ENCODE results near the gene MROH7. TPM values are rescaled to one million over a fixed set of nuclear protein-coding genes. Genes with fewer than 3 reads are reported as not detected.
"Not testable (repeated sequence)": the region's sequence is repeated elsewhere in the genome, so short reads cannot be mapped to it uniquely, and the experiment has no call there.

The MROH7 gene
- total and polyA plus RNA-seq, 9 of the 15 experiments (the other 6 are each of a cell fraction or from before 2014, with no cell fraction given), result not detected

GRCh38 chr1:54636461-54637446 lies 4.8 kb upstream of the MROH7 start:
- H3K9ac ChIP-seq (ENCODE audit: insufficient read depth in 1 of 2, low read depth in 2 of 2, low read length in 2 of 2); intact Hi-C loops (cut with micrococcal nuclease); CTCF ChIA-PET (ENCODE audit: low intra/inter-chr PET ratio); H4K20me1 ChIP-seq (replicated peaks; ENCODE audit: control insufficient read depth, insufficient read depth, low read length); BruUV-seq (replicated peaks); H3K9me1 ChIP-seq (ENCODE audit: control insufficient read depth, insufficient read depth, low read length); H3K79me2 ChIP-seq (ENCODE audit: control insufficient read depth, insufficient read depth, low read length); H3K36me3 ChIP-seq (ENCODE audit: control insufficient read depth, insufficient read depth, low read length); H3K9me3 ChIP-seq (replicated peaks; ENCODE audit: control insufficient read depth, insufficient read depth, low read depth, low read length); in situ Hi-C loops (cut with MboI); H3K4me3 ChIP-seq; H3K27me3 ChIP-seq (ENCODE audit: control insufficient read depth in 2 of 2, insufficient read depth in 2 of 2, low read length in 2 of 2); POLR2A ChIA-PET; H3K4me2 ChIP-seq (ENCODE audit: insufficient read depth, low read length): not testable (repeated sequence)
- Histone ChIP-seq H3K27ac (ENCODE audit: extremely low read depth, low read depth, low read length) (peak overlapping the region; percentile 51; the same call in 1 of the 3 replicates), H3K4me1 (replicated peaks in 1 of 2; ENCODE audit: control insufficient read depth in 2 of 2, insufficient read depth in 2 of 2, low read length in 2 of 2) (peaks cover 5 to 15% of the 10 kb centered on the region in 2 experiments), H2AFZ (ENCODE audit: low read depth, low read length) (peak overlapping the region; percentile 73)
- peak; percentile 62 for ATAC-seq
- peak; percentile 48 for FAIRE-seq
- WGBS (ENCODE audit: insufficient coverage, low coverage, missing lambda C conversion rate), result 7% methylated on average over 11 of the region's 14 CpGs
- DNase-seq (ENCODE audit: extremely low read depth in 1 of 4, low spot score in 3 of 4), result peak in 2 of 4 experiments; percentile 1 to 45
- TF ChIP-seq MTA3 (IDR thresholded peaks at IDR 0.05; ENCODE audit: borderline replicate concordance), result peak; percentile 50; the same call in 1 of the 2 replicates
- peak; percentile 31; the same call in 1 of the 2 replicates for TF ChIP-seq ZBTB33 (CRISPR knock-in tag; IDR thresholded peaks at IDR 0.05)
- peak; percentile 58 for TF ChIP-seq TAL1 (IDR thresholded peaks at IDR 0.05)
- TF ChIP-seq ZNF175 (CRISPR knock-in tag; IDR thresholded peaks at IDR 0.05; ENCODE audit: low read depth), result 0 out of 2 replicates have a peak, but pooled peaks have one; percentile 44
- TF ChIP-seq MAX (CRISPR knock-in tag; IDR thresholded peaks at IDR 0.05), result peak; percentile 87
- TF ChIP-seq, protein P1, sequence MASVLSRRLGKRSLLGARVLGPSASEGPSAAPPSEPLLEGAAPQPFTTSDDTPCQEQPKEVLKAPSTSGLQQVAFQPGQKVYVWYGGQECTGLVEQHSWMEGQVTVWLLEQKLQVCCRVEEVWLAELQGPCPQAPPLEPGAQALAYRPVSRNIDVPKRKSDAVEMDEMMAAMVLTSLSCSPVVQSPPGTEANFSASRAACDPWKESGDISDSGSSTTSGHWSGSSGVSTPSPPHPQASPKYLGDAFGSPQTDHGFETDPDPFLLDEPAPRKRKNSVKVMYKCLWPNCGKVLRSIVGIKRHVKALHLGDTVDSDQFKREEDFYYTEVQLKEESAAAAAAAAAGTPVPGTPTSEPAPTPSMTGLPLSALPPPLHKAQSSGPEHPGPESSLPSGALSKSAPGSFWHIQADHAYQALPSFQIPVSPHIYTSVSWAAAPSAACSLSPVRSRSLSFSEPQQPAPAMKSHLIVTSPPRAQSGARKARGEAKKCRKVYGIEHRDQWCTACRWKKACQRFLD (CRISPR knock-in tag; IDR thresholded peaks at IDR 0.05), result 0 out of 2 replicates have a peak, but pooled peaks have one; percentile 36
- TF ChIP-seq MNT (conservative IDR thresholded peaks at IDR 0.05), result peak in 1 of 2 experiments; percentile 61; a peak in 2 of 4 replicates
- TF ChIP-seq CXXC5 (CRISPR knock-in tag; IDR thresholded peaks at IDR 0.05), result peak; percentile 50; the same call in 1 of the 2 replicates
- TF ChIP-seq NONO (IDR thresholded peaks at IDR 0.05; ENCODE audit: low read depth in 2 of 2, low read length in 1 of 2), result 0 out of 4 replicates have a peak, but pooled peaks of 1 of the 2 experiments have one; percentile 14
